GM23338 (cell line): ENCODE results near the gene UBA6. TPM values are rescaled to one million over a fixed set of nuclear protein-coding genes. Genes with fewer than 3 reads are reported as not detected.

Experiments
- ATAC-seq: fragments of 200-7000 bp; cut with Tn5 transposase; 3 replicates; pipeline ENCODE4 v1.9.1; 2020
- DNase-seq: peaks from one replicate; pipeline ENCODE4 v3.0.0-alpha.2; 2015; ENCODE audit warnings: low spot score
- H2AFZ ChIP-seq: fragments of 200-600 bp; sonication (generic); 2 replicates; pipeline ENCODE4 v1.8.0; 2016; ENCODE audit warnings: antibody characterized with exemption, mild to moderate bottlenecking, moderate library complexity
- H3F3A ChIP-seq: fragments of 200-600 bp; sonication (generic); replicated peaks from 2 replicates; pipeline ENCODE4 v1.8.0; 2017; ENCODE audit warnings: antibody characterized with exemption, mixed run types, low read depth
- H3K27ac ChIP-seq: fragments of 200-600 bp; sonication (generic); 2 replicates; pipeline ENCODE4 v1.6.1; 2016; ENCODE audit warnings: low read depth
- H3K27me3 ChIP-seq: fragments of 200-600 bp; sonication (generic); 2 replicates; pipeline ENCODE4 v1.8.0; 2016; ENCODE audit warnings: mild to moderate bottlenecking, mixed run types, moderate library complexity; ENCODE audit not compliant: insufficient read depth
- H3K36me3 ChIP-seq: fragments of 200-600 bp; sonication (generic); 2 replicates; pipeline ENCODE4 v1.8.0; 2016; ENCODE audit warnings: mild to moderate bottlenecking; ENCODE audit not compliant: insufficient read depth
- H3K4me1 ChIP-seq: fragments of 200-600 bp; sonication (generic); 2 replicates; pipeline ENCODE4 v1.8.0; 2016; ENCODE audit warnings: mild to moderate bottlenecking, moderate library complexity; ENCODE audit not compliant: insufficient read depth
- H3K4me2 ChIP-seq: fragments of 200-600 bp; sonication (generic); 2 replicates; pipeline ENCODE4 v1.7.1; 2017; ENCODE audit warnings: mixed run types
- H3K4me3 ChIP-seq: fragments of 200-600 bp; sonication (generic); 2 replicates; pipeline ENCODE4 v1.6.1; 2016; ENCODE audit warnings: mixed run types
- H3K79me2 ChIP-seq: fragments of 200-600 bp; sonication (generic); replicated peaks from 2 replicates; pipeline ENCODE4 v1.8.0; 2017; ENCODE audit warnings: mild to moderate bottlenecking; ENCODE audit not compliant: insufficient read depth
- H3K9me2 ChIP-seq: fragments of 200-600 bp; sonication (generic); 2 replicates; pipeline ENCODE4 v1.8.0; 2017; ENCODE audit not compliant: insufficient read depth
- H4K20me1 ChIP-seq: fragments of 200-600 bp; sonication (generic); replicated peaks from 2 replicates; pipeline ENCODE4 v1.8.0; 2017; ENCODE audit warnings: mild to moderate bottlenecking; ENCODE audit not compliant: insufficient read depth
- H3K27ac Mint-ChIP-seq: 2 replicates; pipeline ENCODE4 v1.8.0; 2020; ENCODE audit warnings: inconsistent platforms, mild to moderate bottlenecking, moderate library complexity, mixed read lengths
- H3K27me3 Mint-ChIP-seq: 3 replicates; pipeline ENCODE4 v1.8.0; 2022; ENCODE audit warnings: low read depth, mild to moderate bottlenecking, moderate library complexity, mixed read lengths, inconsistent platforms; ENCODE audit not compliant: insufficient read depth, poor library complexity
- H3K36me3 Mint-ChIP-seq: 3 replicates; pipeline ENCODE4 v1.8.0; 2021; ENCODE audit warnings: low read depth, mild to moderate bottlenecking, inconsistent platforms, moderate library complexity, mixed read lengths
- H3K4me1 Mint-ChIP-seq: 3 replicates; pipeline ENCODE4 v1.8.0; 2020; ENCODE audit warnings: mild to moderate bottlenecking, inconsistent platforms, mixed read lengths
- H3K4me3 Mint-ChIP-seq: 3 replicates; pipeline ENCODE4 v1.8.0; 2021; ENCODE audit warnings: moderate library complexity, mild to moderate bottlenecking, inconsistent platforms, mixed read lengths
- H3K9me3 Mint-ChIP-seq: 3 replicates; pipeline ENCODE4 v1.8.0; 2020; ENCODE audit warnings: moderate library complexity, mild to moderate bottlenecking, inconsistent platforms, mixed read lengths
- CREB1 ChIP-seq: fragments of 250-450 bp; sonication (Bioruptor Pico); IDR thresholded peaks from 2 replicates; pipeline ENCODE4 v1.5.0; 2020; ENCODE audit warnings: low read depth, mild to moderate bottlenecking, moderate library complexity
- ETS1 ChIP-seq: IDR thresholded peaks from 2 replicates; pipeline ENCODE4 v1.6.1; 2016; ENCODE audit warnings: antibody characterized with exemption
- EZH2 ChIP-seq: fragments of 200-600 bp; sonication (generic); IDR thresholded peaks from one replicate; pipeline ENCODE4 v1.8.0; 2017; ENCODE audit warnings: antibody characterized with exemption, mild to moderate bottlenecking, low read depth; ENCODE audit not compliant: unreplicated experiment
- EZH2phosphoT487 ChIP-seq: fragments of 200-600 bp; sonication (generic); IDR thresholded peaks from one replicate; pipeline ENCODE4 v1.8.1; 2018; ENCODE audit warnings: antibody characterized with exemption; ENCODE audit not compliant: unreplicated experiment
- JUNB ChIP-seq: IDR thresholded peaks from one replicate; pipeline ENCODE4 v1.6.1; 2016; ENCODE audit warnings: antibody characterized with exemption; ENCODE audit not compliant: unreplicated experiment
- NANOG ChIP-seq: IDR thresholded peaks from 2 replicates; pipeline ENCODE4 v1.6.1; 2016; ENCODE audit warnings: antibody characterized with exemption, borderline replicate concordance
- POLR2AphosphoS5 ChIP-seq: IDR thresholded peaks from 2 replicates; pipeline ENCODE4 v1.6.1; 2016; ENCODE audit warnings: antibody characterized with exemption, low read depth
- REST ChIP-seq: IDR thresholded peaks from one replicate; pipeline ENCODE4 v1.6.1; 2018; ENCODE audit warnings: antibody characterized with exemption; ENCODE audit not compliant: unreplicated experiment
- ZNF331 ChIP-seq: fragments of 250-450 bp; sonication (Bioruptor Pico); IDR thresholded peaks from 2 replicates; pipeline ENCODE4 v1.5.0; 2020; ENCODE audit warnings: low read depth, mild to moderate bottlenecking, moderate library complexity
- ZNF462 ChIP-seq: fragments of 250-450 bp; sonication (Bioruptor Pico); IDR thresholded peaks from 2 replicates; pipeline ENCODE4 v1.5.0; 2020; ENCODE audit warnings: mild to moderate bottlenecking, moderate library complexity
- polyA plus RNA-seq: library from polyadenylated mRNA; unstranded; fragments of >200 nt; fragmentation: Nextera tagmentation; extraction: Ambion mirVana; gene quantifications from 2 replicates; pipeline ENCODE4 v1.2.1, GENCODE V29; 2016
- total RNA-seq: library from RNA; depleted of rRNA; stranded (reverse); fragments of >200 nt; shearing (Covaris generic); gene quantifications from 2 replicates; pipeline ENCODE4 v1.2.3, GENCODE V29; 2014

The UBA6 gene
- total and polyA plus RNA-seq, 2 experiments from 2014 or later = 17.6 to 77.3 TPM

GRCh38 chr4:67660418-67660817 lies 40.5 kb downstream of the UBA6 start (continued):
- no peak for TF ChIP-seq REST
- TF ChIP-seq NANOG = no peak
- no peak for TF ChIP-seq ZNF331 (CRISPR knock-in tag)

- no peaks in the 10 kb centered on the region for H3K27me3 ChIP-seq
- Mint-ChIP-seq H3K9me3 (peaks cover 21% of the 10 kb centered on the region), H3K36me3 (peaks cover 83% of the 10 kb centered on the region), H3K27me3 (peaks cover 2% of the 10 kb centered on the region), H3K4me3 (no peak overlapping the region), H3K27ac (no peak overlapping the region), H3K4me1 (no peaks in the 10 kb centered on the region)
- no peak overlapping the region for H2AFZ ChIP-seq
- no peak overlapping the region for H3K27ac ChIP-seq
- no peaks in the 10 kb centered on the region for H4K20me1 ChIP-seq
- no peaks in the 10 kb centered on the region for H3K4me1 ChIP-seq
- H3K4me3 ChIP-seq = no peak overlapping the region
- DNase-seq (no peak), ATAC-seq (no peak)
- H3K36me3 ChIP-seq = peaks cover 43% of the 10 kb centered on the region
- H3K9me2 ChIP-seq = no peaks in the 10 kb centered on the region
- no peaks in the 10 kb centered on the region for H3F3A ChIP-seq
- H3K4me2 ChIP-seq = no peak overlapping the region
- no peaks in the 10 kb centered on the region for H3K79me2 ChIP-seq
- TF ChIP-seq JUNB (no peak), CREB1 (no peak), POLR2AphosphoS5 (no peak), ETS1 (no peak), REST (no peak), ZNF331 (CRISPR knock-in tag) (no peak), ZNF462 (CRISPR knock-in tag) (no peak), EZH2phosphoT487 (no peak), EZH2 (no peak), NANOG (no peak)
These were observed 41.9 kb downstream of the UBA6 start for GRCh38 chr4:67659065-67659464.
